Kidney epithelial cell (primary cell): ENCODE data around the gene GFI1B. TPM values are rescaled to one million over a fixed set of nuclear protein-coding genes. Genes with fewer than 3 reads are reported as not detected.

Experiments used
- DNase-seq: peaks from one replicate; pipeline ENCODE4 v3.0.0-alpha.2; 2010; ENCODE audit warnings: low read depth
- H3K27me3 ChIP-seq: 2 replicates; pipeline ENCODE4 v1.6.0; 2011; ENCODE audit warnings: low read length; ENCODE audit not compliant: control insufficient read depth, insufficient read depth
- H3K36me3 ChIP-seq: 2 replicates; pipeline ENCODE4 v1.5.1; 2011; ENCODE audit warnings: low read length; ENCODE audit not compliant: control insufficient read depth, insufficient read depth
- H3K4me3 ChIP-seq: 2 replicates; pipeline ENCODE4 v1.5.1; 2011; ENCODE audit warnings: low read depth, mild to moderate bottlenecking, control low read depth, low read length
- CTCF ChIP-seq: IDR thresholded peaks from 2 replicates; pipeline ENCODE4 v1.5.1; 2011; ENCODE audit warnings: mild to moderate bottlenecking, moderate library complexity, low read length, control low read depth, inconsistent platforms; ENCODE audit not compliant: insufficient read depth, poor library complexity, severe bottlenecking
- total RNA-seq: library from RNA; depleted of rRNA; stranded (reverse); fragments of >200 nt; gene quantifications from 2 replicates; pipeline ENCODE4 v1.2.3, GENCODE V29; 2015

The GFI1B gene
- total RNA-seq, 1 donor from 2014 or later: not detected

DNA sequence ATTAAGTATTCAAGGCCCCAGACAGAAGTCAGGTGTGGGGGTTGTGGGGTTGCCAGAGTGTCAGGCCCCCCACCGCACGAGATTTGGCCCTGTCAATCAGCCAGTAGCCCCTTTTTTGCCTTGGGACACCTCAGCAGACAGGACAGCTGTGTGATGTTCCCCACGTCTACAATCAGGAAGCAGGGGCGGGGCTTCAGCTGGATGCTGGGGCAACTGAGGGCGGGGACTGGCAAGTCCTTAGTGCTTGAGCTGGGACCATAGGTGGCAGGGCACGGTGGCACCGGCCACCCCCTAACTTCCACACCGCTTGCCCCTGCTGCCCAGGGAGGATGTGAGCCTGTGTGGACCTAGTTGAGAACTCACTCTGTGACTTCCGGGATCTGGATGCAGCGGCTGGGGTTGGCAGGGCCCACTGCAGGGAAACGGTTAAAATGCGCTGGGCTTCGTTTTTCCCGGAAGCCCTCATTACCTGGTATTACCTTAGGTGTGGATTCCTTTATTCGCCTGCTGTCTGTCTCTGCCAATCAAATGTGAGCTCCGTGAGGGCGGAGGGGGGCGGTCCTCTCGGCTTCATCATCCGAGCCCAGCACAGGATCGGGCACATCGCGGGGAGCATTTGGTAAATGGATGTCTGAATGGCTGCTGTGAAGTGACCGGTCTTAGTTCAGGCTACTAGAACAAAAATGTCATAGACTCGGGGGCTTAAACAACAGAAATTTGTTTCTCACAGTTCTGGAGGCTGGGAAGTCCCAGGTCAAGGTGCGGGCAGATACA lies 44.8 kb downstream of the GFI1B start:
- no peak for TF ChIP-seq CTCF
- Histone ChIP-seq H3K36me3 (no peaks in the 10 kb centered on the region), H3K27me3 (no peaks in the 10 kb centered on the region), H3K4me3 (no peak overlapping the region)
- no peak for DNase-seq

DNA sequence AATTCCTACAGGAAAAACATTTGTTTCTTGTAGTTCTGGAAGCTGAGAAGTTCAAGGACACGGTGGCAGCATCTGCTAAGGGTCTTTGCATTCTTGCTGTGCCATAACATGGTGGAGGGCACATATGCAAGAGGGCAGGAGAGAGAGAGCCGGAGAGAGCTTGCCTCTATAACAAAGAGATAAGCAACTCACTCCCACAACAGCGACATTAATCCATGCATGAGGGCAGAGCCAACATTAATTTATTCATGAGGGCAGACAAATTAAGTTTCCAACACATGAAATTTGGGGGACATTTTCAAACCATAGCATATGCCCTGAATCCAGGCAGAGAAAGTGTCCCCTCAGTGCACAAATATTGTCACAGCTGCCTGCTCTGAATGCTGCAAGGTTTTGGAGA lies 47.9 kb downstream of the GFI1B start:
- H3K36me3 ChIP-seq: no peaks in the 10 kb centered on the region
- TF ChIP-seq CTCF: no peak
- no peak for DNase-seq
- no peak overlapping the region for H3K4me3 ChIP-seq
- no peaks in the 10 kb centered on the region for H3K27me3 ChIP-seq

DNA sequence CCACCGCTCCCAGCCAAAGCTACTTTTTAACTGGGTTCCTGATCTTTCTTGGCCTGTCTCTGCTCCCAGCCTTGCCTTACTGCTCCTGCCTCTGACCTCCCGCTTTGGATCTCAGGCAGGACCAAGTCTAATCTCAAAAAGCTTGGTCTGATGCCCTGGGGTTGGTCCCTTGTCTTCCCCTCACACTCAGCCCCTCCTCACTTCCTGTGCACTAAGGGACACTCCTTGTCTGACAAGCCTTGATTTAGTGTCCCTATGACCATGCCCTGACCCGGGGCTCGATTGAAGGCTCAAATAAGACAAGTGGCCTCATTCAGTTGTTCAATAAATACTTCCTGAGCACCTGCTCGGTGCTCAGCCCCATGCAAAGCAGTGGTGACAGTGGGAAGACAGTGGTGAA lies 48.6 kb downstream of the GFI1B start:
- Histone ChIP-seq H3K27me3 (no peaks in the 10 kb centered on the region), H3K4me3 (no peak overlapping the region), H3K36me3 (no peaks in the 10 kb centered on the region)
- no peak for TF ChIP-seq CTCF
- no peak for DNase-seq

DNA sequence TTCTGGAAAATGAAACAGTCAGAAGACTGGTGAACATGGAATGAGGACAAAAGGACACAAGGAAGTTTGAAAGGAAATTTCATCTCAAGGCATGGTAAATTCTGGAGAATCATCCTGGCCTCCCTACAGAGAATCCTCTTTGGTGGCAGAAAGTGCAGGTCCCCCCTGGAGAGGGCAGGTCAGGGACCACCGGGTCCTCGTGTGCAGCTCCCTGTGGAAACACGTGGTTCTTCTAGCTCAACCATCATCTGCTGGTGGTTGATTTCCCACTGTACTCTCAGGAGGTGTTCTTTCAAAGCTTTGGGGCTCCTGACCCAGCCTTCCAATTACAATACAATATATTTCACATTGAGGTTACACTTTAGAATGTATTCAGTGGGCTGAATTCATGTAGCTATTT lies 49.7 kb downstream of the GFI1B start:
- Histone ChIP-seq H3K4me3 (no peak overlapping the region), H3K27me3 (no peaks in the 10 kb centered on the region), H3K36me3 (no peaks in the 10 kb centered on the region)
- DNase-seq: no peak
- TF ChIP-seq CTCF: no peak

DNA sequence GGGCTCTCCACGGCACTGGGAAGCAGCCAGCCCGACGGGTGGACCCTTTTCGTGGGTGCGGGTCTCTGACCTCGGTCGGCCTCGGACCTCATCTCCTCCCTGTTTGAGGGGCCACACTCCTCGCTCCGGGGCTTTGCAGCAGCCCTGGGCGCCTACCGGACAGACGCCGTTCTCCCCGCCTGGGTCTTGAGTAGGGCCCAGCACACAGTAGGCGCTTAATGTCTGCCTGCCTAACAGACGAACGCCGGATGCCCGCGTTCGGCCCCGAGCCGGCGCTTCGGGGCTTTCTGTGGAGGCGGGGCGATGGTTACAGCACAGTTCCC lies 51.5 kb downstream of the GFI1B start:
- no peaks in the 10 kb centered on the region for H3K27me3 ChIP-seq
- no peak for DNase-seq
- H3K36me3 ChIP-seq: peaks cover 1% of the 10 kb centered on the region
- peak overlapping the region; percentile 91 for H3K4me3 ChIP-seq
- no peak for TF ChIP-seq CTCF
